HG02678 (cell line): ENCODE data around the gene KBTBD3.

Experiments used
- ATAC-seq: cut with Tn5 transposase; IDR thresholded peaks from one replicate; pipeline ENCODE4 v1.9.1; 2021; ENCODE audit warnings: mild to moderate bottlenecking, moderate library complexity; ENCODE audit not compliant: unreplicated experiment

KBTBD3 gene

GRCh38 chr11:106076919-106077608 lies at the start of gene KBTBD3:
KBTBD3 (minus strand) TSS chr11:106077347; CDS start chr11:106059097, 18,250 bp downstream.
- peak; percentile 93 for ATAC-seq

- ATAC-seq: no peak
These were observed 44.6 kb upstream of the KBTBD3 start for GRCh38 chr11:106121570-106122320.

- no peak for ATAC-seq
These were observed 28.8 kb upstream of the KBTBD3 start for GRCh38 chr11:106105986-106106385.

- no peak for ATAC-seq
These were observed 24.7 kb upstream of the KBTBD3 start for GRCh38 chr11:106101819-106102218.

- no peak for ATAC-seq
These were observed 24.2 kb upstream of the KBTBD3 start for GRCh38 chr11:106101370-106101769.

- ATAC-seq: no peak
These were observed 21.9 kb upstream of the KBTBD3 start for GRCh38 chr11:106098893-106099553.

GRCh38 chr11:106092446-106092845 lies 15.3 kb upstream of the KBTBD3 start:
- no peak for ATAC-seq

GRCh38 chr11:106091480-106092123 lies 14.5 kb upstream of the KBTBD3 start:
- ATAC-seq: peak; percentile 98

GRCh38 chr11:106088896-106089295 lies 11.7 kb upstream of the KBTBD3 start:
- ATAC-seq: no peak

- ATAC-seq: no peak
These were observed 10.8 kb upstream of the KBTBD3 start for GRCh38 chr11:106087815-106088435.

GRCh38 chr11:106086850-106087249 lies 9.7 kb upstream of the KBTBD3 start:
- no peak for ATAC-seq

- no peak for ATAC-seq
These were observed 9.0 kb upstream of the KBTBD3 start for GRCh38 chr11:106086135-106086534.

GRCh38 chr11:106082096-106082495 lies 4.9 kb upstream of the KBTBD3 start:
- ATAC-seq: no peak

GRCh38 chr11:106077609-106078455 lies 685 bp upstream of the KBTBD3 start, which contains the start of gene AASDHPPT:
AASDHPPT (plus strand) TSS chr11:106077662; CDS start chr11:106077711, 49 bp downstream.
- ATAC-seq: peak; percentile 18

GRCh38 chr11:106076171-106076918 lies 802 bp downstream of the KBTBD3 start:
- ATAC-seq: no peak

- no peak for ATAC-seq
These were observed 4.3 kb downstream of the KBTBD3 start for GRCh38 chr11:106072804-106073203.

- no peak for ATAC-seq
These were observed 6.5 kb downstream of the KBTBD3 start for GRCh38 chr11:106070606-106071005.

GRCh38 chr11:106063009-106063408 lies 14.1 kb downstream of the KBTBD3 start:
- ATAC-seq: peak; percentile 57
